Left lung (tissue), 14 donors: ENCODE measurements around the gene NPC1. TPM values are rescaled to one million over a fixed set of nuclear protein-coding genes. Genes with fewer than 3 reads are reported as not detected.

ENCODE experiments used
- ATAC-seq: fragments of 200-7000 bp; cut with Tn5 transposase; one replicate; pipeline ENCODE4 v1.9.1; 2020; ENCODE audit warnings: moderate library complexity
- DNase-seq, 4 donors: peaks; one replicate each; pipeline ENCODE4 v3.0.0-alpha.2; 2013 to 2020
- H3K27ac ChIP-seq, 2 donors: fragments of 200-600 bp; sonication (generic) in 1 of 2; one replicate each; pipeline versions ENCODE4 v1.5.0 to v1.8.0; 2020 to 2021
- H3K27me3 ChIP-seq, 2 donors: fragments of 200-600 bp; sonication (generic) in 1 of 2; one replicate each; pipeline versions ENCODE4 v1.5.0 to v1.8.0; 2020 to 2021
- H3K36me3 ChIP-seq, 2 donors: fragments of 200-600 bp; sonication (generic) in 1 of 2; one replicate each; pipeline versions ENCODE4 v1.5.0 to v1.8.0; 2020 to 2021
- H3K4me1 ChIP-seq, 2 donors: fragments of 200-600 bp; one replicate each; pipeline ENCODE4 v1.8.0; 2021
- H3K4me3 ChIP-seq, 2 donors: fragments of 200-600 bp; sonication (generic) in 1 of 2; one replicate each; pipeline versions ENCODE4 v1.5.0 to v1.8.0; 2020 to 2021; ENCODE audit warnings: mild to moderate bottlenecking in 1 of 2
- H3K9me3 ChIP-seq, 2 donors: fragments of 200-600 bp; sonication (generic) in 1 of 2; one replicate each; pipeline versions ENCODE4 v1.5.0 to v1.8.0; 2020 to 2021
- intact Hi-C, 2 donors: fragments of 100-400 bp; cut with DNase I; formaldehyde crosslinking; loops; one replicate each; pipeline versions ENCODE4 v1.11.2 to v1.14.2; 2022
- long read RNA-seq, 12 donors: library from polyadenylated mRNA in 2 of 12; unstranded in 2 of 12; transcript quantifications; one replicate each; pipeline ENCODE4 v2.0.0 and lab custom pipeline, GENCODE V29; 2019 to 2026
- polyA plus RNA-seq, 6 donors: library from polyadenylated mRNA; unstranded; fragments of 120-200 nt; gene quantifications; one replicate each; pipeline ENCODE4 v1.2.1, GENCODE V29; 2013; ENCODE audit not compliant: insufficient read length in 6 of 6
- total RNA-seq, 2 donors: library from RNA; stranded (reverse); fragmentation: NEBNext Ultra II Directional; extraction: Animal tissue kit (Norgen Biotek cat#: 25700); gene quantifications; one replicate each; pipeline ENCODE4 v1.2.1, GENCODE V29; 2021
- TF ChIP-seq, protein P1 (sequence below), 2 donors: fragments of 200-600 bp; sonication (generic) in 1 of 2; IDR thresholded peaks; one replicate each; pipeline versions ENCODE4 v1.5.0 to v1.8.0; 2021; ENCODE audit warnings: antibody characterized with exemption in 2 of 2
- donor health status: DM: no; HTN: yes; CAD: no.
- donor health status: DM: no; HTN: no; CAD: no.

NPC1 gene
- total RNA-seq (100 to 1,000 TPM; 103 to 138 TPM), polyA plus RNA-seq (10 to 100 TPM; 23.9 to 29.8 (median 25.3) TPM)
- long read RNA-seq, donor 1, result 0 reads
- long read RNA-seq, donor 2, result 0 reads
- long read RNA-seq, donor 3, partial matches to known transcripts, result 0 of 1 reads
- long read RNA-seq, donor 3, other reads (novel, unspliced or antisense), result 0 of 1 reads
- long read RNA-seq, donor 4, full-length matches to known transcripts, result 1 of 4 reads
- long read RNA-seq, donor 4, partial matches to known transcripts, result 2 of 4 reads
- long read RNA-seq, donor 4, other reads (novel, unspliced or antisense), result 1 of 4 reads
- long read RNA-seq, donor 5, partial matches to known transcripts, result 5 of 5 reads
- long read RNA-seq, donor 5, other reads (novel, unspliced or antisense), result 0 of 5 reads
- long read RNA-seq, donor 6, full-length matches to known transcripts, result 2 of 19 reads
- long read RNA-seq, donor 6, partial matches to known transcripts, result 12 of 19 reads
- long read RNA-seq, donor 6, other reads (novel, unspliced or antisense), result 5 of 19 reads
- long read RNA-seq, donor 7, result 0 reads
- long read RNA-seq, donor 8, full-length matches to known transcripts, result 1 of 1 reads
- long read RNA-seq, donor 8, partial matches to known transcripts, result 0 of 1 reads
- long read RNA-seq, donor 8, other reads (novel, unspliced or antisense), result 0 of 1 reads
- long read RNA-seq, donor 9, result 0 reads
- long read RNA-seq, donor 10, partial matches to known transcripts, result 2 of 4 reads
- long read RNA-seq, donor 10, other reads (novel, unspliced or antisense), result 2 of 4 reads
- long read RNA-seq, donor 11, result 0 reads
- long read RNA-seq, donor 12, full-length matches to known transcripts, result 1 of 1 reads
- long read RNA-seq, donor 12, partial matches to known transcripts, result 0 of 1 reads
- long read RNA-seq, donor 12, other reads (novel, unspliced or antisense), result 0 of 1 reads

DNA sequence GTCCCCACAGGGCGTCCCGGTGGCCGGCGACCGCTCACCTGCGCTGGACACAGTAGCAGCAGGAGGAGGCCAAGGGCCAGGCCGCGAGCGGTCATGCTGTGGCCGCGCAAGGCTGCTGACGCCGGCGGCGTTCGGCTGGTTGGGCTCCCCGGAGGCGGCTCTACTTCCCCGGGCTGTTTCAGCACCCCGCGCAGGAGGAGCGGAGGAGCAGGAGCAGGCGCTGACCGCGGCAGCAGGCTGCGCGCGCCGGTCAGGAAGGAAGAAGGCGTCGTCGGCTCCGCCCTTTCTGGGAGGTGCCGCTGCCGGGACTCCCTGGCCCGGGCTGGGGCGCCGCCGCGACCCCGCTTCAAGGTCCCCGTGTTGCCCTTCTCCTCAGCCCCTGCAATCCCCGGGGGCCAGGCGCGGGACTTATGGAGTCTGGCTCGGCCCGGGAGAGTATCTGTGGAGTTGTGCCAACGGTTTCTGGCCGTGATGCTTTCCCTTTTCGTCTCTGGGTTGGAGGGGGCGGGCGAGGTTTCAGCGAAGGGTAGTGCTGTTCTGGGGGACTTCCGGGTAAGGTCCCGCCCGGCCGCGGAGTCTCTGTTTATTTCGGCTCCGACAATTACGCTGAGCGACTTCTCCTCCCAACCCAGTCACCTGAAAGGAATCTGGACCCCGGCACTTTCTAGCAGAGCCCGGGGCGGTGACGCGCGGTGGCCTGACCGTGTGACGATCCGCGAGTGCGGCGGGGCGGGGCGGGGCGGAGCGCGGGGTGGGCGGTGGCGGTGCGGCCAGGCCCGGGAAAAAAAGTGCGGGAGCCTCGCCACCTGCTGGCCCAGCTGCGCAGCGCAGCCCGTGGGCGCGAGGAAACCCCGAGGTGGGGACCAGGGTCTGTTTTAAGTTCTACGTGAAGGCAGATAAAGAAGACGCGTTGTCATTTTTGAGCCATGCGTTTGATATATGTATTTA, at the start of gene NPC1:
Gene NPC1, minus strand, starts transcription at position 258 of the 948 bp plus-strand sequence. Its CDS starts 163 bp downstream, at position 95.
- peaks cover 7 to 49% of the 10 kb centered on the region in 2 donors for H3K4me1 ChIP-seq
- H3K27me3 ChIP-seq, result no peaks in the 10 kb centered on the region
- H3K36me3 ChIP-seq, result no peaks in the 10 kb centered on the region
- peak within 1 kb of the TSS; percentile 72 to 80 for H3K4me3 ChIP-seq
- intact Hi-C loops, result no loop called here
- ATAC-seq (peak; percentile 94), DNase-seq (peak; percentile 91 to 99 (median 96))
- H3K9me3 ChIP-seq, result no peaks in the 10 kb centered on the region
- peak within 1 kb of the TSS; percentile 99 for H3K27ac ChIP-seq
- TF ChIP-seq, protein P1, sequence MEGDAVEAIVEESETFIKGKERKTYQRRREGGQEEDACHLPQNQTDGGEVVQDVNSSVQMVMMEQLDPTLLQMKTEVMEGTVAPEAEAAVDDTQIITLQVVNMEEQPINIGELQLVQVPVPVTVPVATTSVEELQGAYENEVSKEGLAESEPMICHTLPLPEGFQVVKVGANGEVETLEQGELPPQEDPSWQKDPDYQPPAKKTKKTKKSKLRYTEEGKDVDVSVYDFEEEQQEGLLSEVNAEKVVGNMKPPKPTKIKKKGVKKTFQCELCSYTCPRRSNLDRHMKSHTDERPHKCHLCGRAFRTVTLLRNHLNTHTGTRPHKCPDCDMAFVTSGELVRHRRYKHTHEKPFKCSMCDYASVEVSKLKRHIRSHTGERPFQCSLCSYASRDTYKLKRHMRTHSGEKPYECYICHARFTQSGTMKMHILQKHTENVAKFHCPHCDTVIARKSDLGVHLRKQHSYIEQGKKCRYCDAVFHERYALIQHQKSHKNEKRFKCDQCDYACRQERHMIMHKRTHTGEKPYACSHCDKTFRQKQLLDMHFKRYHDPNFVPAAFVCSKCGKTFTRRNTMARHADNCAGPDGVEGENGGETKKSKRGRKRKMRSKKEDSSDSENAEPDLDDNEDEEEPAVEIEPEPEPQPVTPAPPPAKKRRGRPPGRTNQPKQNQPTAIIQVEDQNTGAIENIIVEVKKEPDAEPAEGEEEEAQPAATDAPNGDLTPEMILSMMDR (IDR thresholded peaks at IDR 0.05), result peak; percentile 98 to 99

DNA sequence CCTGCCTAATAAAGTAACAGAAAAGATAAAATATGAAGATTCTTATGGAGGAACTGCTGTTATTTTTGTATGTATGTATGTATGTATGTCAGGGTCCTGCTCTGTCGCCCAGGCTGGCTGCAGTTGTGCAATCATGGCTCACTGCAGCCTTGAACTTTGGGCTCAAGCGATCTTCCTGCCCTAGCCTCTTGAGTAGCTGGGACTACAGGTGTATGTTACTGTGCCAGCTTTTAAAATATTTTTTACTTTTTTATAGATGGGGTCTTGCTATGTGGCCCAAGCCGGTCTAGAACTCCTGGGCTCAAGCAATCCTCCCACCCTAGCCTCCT, 49.7 kb upstream of the NPC1 start:
- no peak for ATAC-seq
- H3K27me3 ChIP-seq, result no peaks in the 10 kb centered on the region
- intact Hi-C loops, result no loop called here
- TF ChIP-seq, protein P1 (IDR thresholded peaks at IDR 0.05), result no peak
- H3K36me3 ChIP-seq, result no peaks in the 10 kb centered on the region
- H3K4me1 ChIP-seq, result no peaks in the 10 kb centered on the region
- H3K27ac ChIP-seq, result no peak overlapping the region
- no peaks in the 10 kb centered on the region for H3K9me3 ChIP-seq
- no peak overlapping the region for H3K4me3 ChIP-seq
- no peak for DNase-seq

DNA sequence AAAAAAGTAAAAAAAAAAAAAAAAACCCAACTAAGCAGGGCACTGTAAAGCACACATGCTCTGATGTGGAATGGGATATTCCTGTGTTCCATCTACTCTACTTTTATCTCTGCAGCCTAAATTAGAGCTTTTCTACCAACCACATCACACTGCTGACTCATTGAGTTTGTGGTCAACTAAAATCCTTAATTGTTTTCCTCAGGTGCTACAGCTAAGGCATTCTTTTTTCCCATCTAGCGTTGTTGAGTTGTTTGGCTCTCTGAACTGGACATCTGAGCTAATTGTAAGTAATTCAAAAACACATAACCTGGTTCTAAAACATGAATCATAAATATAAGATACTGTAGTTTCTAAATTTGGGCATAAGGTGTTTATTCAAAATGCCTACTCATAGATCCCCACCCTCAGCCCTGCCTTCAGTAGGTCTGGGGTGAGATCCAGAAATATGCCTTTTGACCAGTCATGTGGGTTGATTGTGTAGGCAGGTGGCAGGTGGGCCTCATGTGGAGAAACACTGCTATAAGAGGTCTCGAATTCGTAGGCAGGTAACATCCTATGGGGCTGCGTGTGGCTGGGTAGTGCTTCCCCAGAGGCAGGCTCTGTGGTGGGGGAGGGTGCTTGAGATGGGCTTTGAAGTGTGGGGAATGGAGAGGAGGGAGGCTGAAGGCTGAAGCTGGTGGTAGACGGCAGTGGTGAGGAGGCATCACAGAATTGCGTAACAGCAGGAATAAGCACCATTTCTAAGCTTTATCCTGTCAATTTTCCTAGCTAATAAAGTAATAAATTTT, 49.2 kb upstream of the NPC1 start:
- intact Hi-C loops, result no loop called here
- H3K9me3 ChIP-seq, result no peaks in the 10 kb centered on the region
- no peak overlapping the region for H3K27ac ChIP-seq
- H3K27me3 ChIP-seq, result no peaks in the 10 kb centered on the region
- TF ChIP-seq, protein P1 (IDR thresholded peaks at IDR 0.05), result no peak
- H3K4me1 ChIP-seq, result no peaks in the 10 kb centered on the region
- ATAC-seq (peak; percentile 74), DNase-seq (no peak)
- H3K36me3 ChIP-seq, result no peaks in the 10 kb centered on the region
- H3K4me3 ChIP-seq, result no peak overlapping the region

DNA sequence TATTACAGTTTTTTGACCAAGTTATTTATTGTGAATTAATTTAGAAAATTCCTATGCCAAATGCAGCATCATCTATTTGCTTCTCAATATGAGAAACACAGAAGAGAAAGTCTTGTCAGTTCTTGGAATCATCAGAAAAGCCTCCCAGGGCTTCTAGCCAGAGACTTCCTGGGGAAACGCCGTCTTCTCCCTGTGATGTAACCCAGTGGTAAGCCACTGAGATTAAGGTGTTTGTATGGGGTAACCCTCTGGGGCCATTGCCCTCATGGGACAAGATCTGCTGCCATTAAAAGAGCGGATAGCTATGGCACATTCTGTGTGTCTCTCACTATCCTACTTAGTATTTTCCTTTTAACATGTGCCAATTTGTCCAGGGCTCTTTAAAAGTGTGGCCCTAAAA, 48.4 kb upstream of the NPC1 start:
- intact Hi-C loops, result no loop called here
- no peak overlapping the region for H3K4me3 ChIP-seq
- H3K9me3 ChIP-seq, result no peaks in the 10 kb centered on the region
- no peak overlapping the region for H3K27ac ChIP-seq
- no peaks in the 10 kb centered on the region for H3K4me1 ChIP-seq
- H3K27me3 ChIP-seq, result no peaks in the 10 kb centered on the region
- H3K36me3 ChIP-seq, result no peaks in the 10 kb centered on the region
- ATAC-seq, result no peak
- TF ChIP-seq, protein P1 (IDR thresholded peaks at IDR 0.05), result no peak
- no peak for DNase-seq
